Naive thymus-derived CD8-positive, alpha-beta T cell (primary cell): Measurements from ENCODE around the gene ERC2. TPM values are rescaled to one million over a fixed set of nuclear protein-coding genes. Genes with fewer than 3 reads are reported as not detected.

Experiments
- ATAC-seq, 2 donors: fragments of 150-1000 bp; cut with Tn5 transposase in 1 of 2; sonication (Bioruptor Pico), chemical (Tn5 transposase) in 1 of 2; 1 replicate in 1 of 2; 2 replicates in 1 of 2; pipeline ENCODE4 v1.10.0; 2021; ENCODE audit warnings: mild to moderate bottlenecking in 2 of 2, moderate library complexity in 2 of 2
- POLR2A ChIA-PET: fragments of 350-600 bp; sonication (Branson Sonifier 250); formaldehyde crosslinking; loops from one replicate; lab custom pipeline; 2021; ENCODE audit warnings: antibody characterized with exemption; lab: Charles Lee
- DNase-seq, 10 donors: peaks; one replicate each; pipeline versions ENCODE4 v3.0.0 to v3.0.0-alpha.2; 2020 to 2022
- H3K27ac Mint-ChIP-seq, 10 donors: one replicate each; pipeline ENCODE4 v1.8.0; 2020 to 2022; ENCODE audit warnings: mild to moderate bottlenecking in 10 of 10, mixed read lengths in 10 of 10, moderate library complexity in 4 of 10, inconsistent platforms in 1 of 10
- H3K27me3 Mint-ChIP-seq, 5 donors: one replicate each; pipeline ENCODE4 v1.8.0; 2021 to 2022; ENCODE audit warnings: mixed read lengths in 5 of 5
- H3K36me3 Mint-ChIP-seq, 3 donors: one replicate each; pipeline ENCODE4 v1.8.0; 2020 to 2022; ENCODE audit warnings: mixed read lengths in 3 of 3, mild to moderate bottlenecking in 2 of 3, inconsistent platforms in 1 of 3
- H3K4me1 Mint-ChIP-seq, 4 donors: one replicate each; pipeline ENCODE4 v1.8.0; 2021 to 2022; ENCODE audit warnings: mixed read lengths in 4 of 4
- H3K4me3 Mint-ChIP-seq, 10 donors: one replicate each; pipeline ENCODE4 v1.8.0; 2020 to 2022; ENCODE audit warnings: mild to moderate bottlenecking in 10 of 10, mixed read lengths in 10 of 10, moderate library complexity in 6 of 10, inconsistent platforms in 1 of 10
- H3K9me3 Mint-ChIP-seq, 9 donors: one replicate each; pipeline ENCODE4 v1.8.0; 2020 to 2022; ENCODE audit warnings: mixed read lengths in 9 of 9, mild to moderate bottlenecking in 3 of 9, inconsistent platforms in 1 of 9, moderate library complexity in 1 of 9
- polyA plus RNA-seq, 3 donors: library from polyadenylated mRNA; unstranded; fragments of 300-500 nt; fragmentation: Illumina TruSeq; gene quantifications; one replicate each; pipeline ENCODE4 v1.2.3, GENCODE V29; 2021
- total RNA-seq, 8 experiments: library from RNA in 2 of 8; stranded (reverse) in 2 of 8; gene quantifications; one replicate each; pipeline ENCODE4 v1.2.3 and lab custom pipeline; 2021 to 2026

ERC2 gene
- total and polyA plus RNA-seq, 5 experiments from 2014 or later, result 0.05 to 0.29 TPM; not detected in 3

- H3K4me3 Mint-ChIP-seq, result no peak overlapping the region
- ATAC-seq (no peak), DNase-seq (no peak)
- POLR2A ChIA-PET, result no interaction called here
- no peaks in the 10 kb centered on the region for H3K4me1 Mint-ChIP-seq
- peaks cover 0 to 5% (median 0%) of the 10 kb centered on the region in 9 donors for H3K9me3 Mint-ChIP-seq
- no peaks in the 10 kb centered on the region for H3K36me3 Mint-ChIP-seq
- H3K27me3 Mint-ChIP-seq, result peaks cover 0 to 9% (median 2%) of the 10 kb centered on the region in 5 donors
- no peak overlapping the region for H3K27ac Mint-ChIP-seq
Observed at GRCh38 chr3:55873523-55874254, 594.6 kb downstream of the ERC2 start.

GRCh38 chr3:55870594-55870993 lies 597.7 kb downstream of the ERC2 start:
- POLR2A ChIA-PET, result no interaction called here
- DNase-seq, result no peak
- peaks cover 0 to 7% (median 0%) of the 10 kb centered on the region in 9 donors for H3K9me3 Mint-ChIP-seq
- no peak overlapping the region for H3K27ac Mint-ChIP-seq
- no peak for ATAC-seq
- peaks cover 0 to 7% (median 1%) of the 10 kb centered on the region in 5 donors for H3K27me3 Mint-ChIP-seq
- no peaks in the 10 kb centered on the region for H3K36me3 Mint-ChIP-seq
- H3K4me3 Mint-ChIP-seq, result no peak overlapping the region
- H3K4me1 Mint-ChIP-seq, result no peaks in the 10 kb centered on the region

GRCh38 chr3:55868347-55868746 lies 599.9 kb downstream of the ERC2 start:
- DNase-seq (no peak), ATAC-seq (no peak)
- Mint-ChIP-seq H3K36me3 (no peaks in the 10 kb centered on the region), H3K27ac (no peak overlapping the region), H3K4me1 (no peaks in the 10 kb centered on the region), H3K9me3 (peaks cover 0 to 5% (median 0%) of the 10 kb centered on the region in 9 donors), H3K4me3 (no peak overlapping the region), H3K27me3 (peaks cover 0 to 5% (median 1%) of the 10 kb centered on the region in 5 donors)
- POLR2A ChIA-PET, result no interaction called here

- no peaks in the 10 kb centered on the region for H3K36me3 Mint-ChIP-seq
- peaks cover 0 to 4% (median 0%) of the 10 kb centered on the region in 5 donors for H3K27me3 Mint-ChIP-seq
- POLR2A ChIA-PET, result no interaction called here
- DNase-seq, result no peak
- ATAC-seq, result no peak
- H3K27ac Mint-ChIP-seq, result no peak overlapping the region
- no peaks in the 10 kb centered on the region for H3K4me1 Mint-ChIP-seq
- peaks cover 0 to 1% (median 0%) of the 10 kb centered on the region in 9 donors for H3K9me3 Mint-ChIP-seq
- H3K4me3 Mint-ChIP-seq, result no peak overlapping the region
Observed at GRCh38 chr3:55863028-55863427, 605.2 kb downstream of the ERC2 start.

- ATAC-seq (no peak), DNase-seq (no peak)
- Mint-ChIP-seq H3K27ac (no peak overlapping the region), H3K27me3 (peaks cover 0 to 4% (median 0%) of the 10 kb centered on the region in 5 donors), H3K9me3 (no peaks in the 10 kb centered on the region), H3K36me3 (no peaks in the 10 kb centered on the region), H3K4me1 (no peaks in the 10 kb centered on the region), H3K4me3 (no peak overlapping the region)
- POLR2A ChIA-PET, result no interaction called here
Observed at GRCh38 chr3:55860049-55860721, 608.1 kb downstream of the ERC2 start.

- DNase-seq, result no peak
Observed at GRCh38 chr3:55859305-55859704, 609.0 kb downstream of the ERC2 start.

GRCh38 chr3:55858727-55859126 lies 609.5 kb downstream of the ERC2 start:
- no peak overlapping the region for H3K27ac Mint-ChIP-seq
- peaks cover 0 to 6% (median 0%) of the 10 kb centered on the region in 5 donors for H3K27me3 Mint-ChIP-seq
- no peak for DNase-seq
- no peak for ATAC-seq
- no peaks in the 10 kb centered on the region for H3K9me3 Mint-ChIP-seq
- H3K36me3 Mint-ChIP-seq, result no peaks in the 10 kb centered on the region
- no peak overlapping the region for H3K4me3 Mint-ChIP-seq
- no peaks in the 10 kb centered on the region for H3K4me1 Mint-ChIP-seq
- POLR2A ChIA-PET, result no interaction called here

More at GRCh38 chr3:55859305-55859704, 609.0 kb downstream of the ERC2 start:
- Mint-ChIP-seq H3K36me3 (no peaks in the 10 kb centered on the region), H3K4me3 (no peak overlapping the region), H3K27ac (no peak overlapping the region), H3K4me1 (no peaks in the 10 kb centered on the region), H3K9me3 (no peaks in the 10 kb centered on the region), H3K27me3 (peaks cover 0 to 6% (median 0%) of the 10 kb centered on the region in 5 donors)
- ATAC-seq, result no peak
- POLR2A ChIA-PET, result no interaction called here

- Mint-ChIP-seq H3K27ac (no peak overlapping the region), H3K4me1 (no peaks in the 10 kb centered on the region), H3K27me3 (peaks cover 0 to 6% (median 1%) of the 10 kb centered on the region in 5 donors), H3K4me3 (no peak overlapping the region), H3K9me3 (no peaks in the 10 kb centered on the region), H3K36me3 (no peaks in the 10 kb centered on the region)
- DNase-seq, result no peak
- no peak for ATAC-seq
- POLR2A ChIA-PET, result no interaction called here
Observed at GRCh38 chr3:55858302-55858701, 610.0 kb downstream of the ERC2 start.

- H3K27ac Mint-ChIP-seq, result no peak overlapping the region
- ATAC-seq (no peak), DNase-seq (no peak)
- H3K4me3 Mint-ChIP-seq, result no peak overlapping the region
- H3K9me3 Mint-ChIP-seq, result no peaks in the 10 kb centered on the region
- no peaks in the 10 kb centered on the region for H3K36me3 Mint-ChIP-seq
- no peaks in the 10 kb centered on the region for H3K4me1 Mint-ChIP-seq
- POLR2A ChIA-PET, result no interaction called here
- H3K27me3 Mint-ChIP-seq, result peaks cover 0 to 6% (median 1%) of the 10 kb centered on the region in 5 donors
Observed at GRCh38 chr3:55857633-55858032, 610.6 kb downstream of the ERC2 start.

GRCh38 chr3:55855311-55855710 lies 613.0 kb downstream of the ERC2 start:
- no peak overlapping the region for H3K4me3 Mint-ChIP-seq
- H3K27ac Mint-ChIP-seq, result no peak overlapping the region
- POLR2A ChIA-PET, result no interaction called here
- ATAC-seq (no peak), DNase-seq (no peak)
- no peaks in the 10 kb centered on the region for H3K4me1 Mint-ChIP-seq
- peaks cover 0 to 3% (median 0%) of the 10 kb centered on the region in 9 donors for H3K9me3 Mint-ChIP-seq
- peaks cover 0 to 3% (median 1%) of the 10 kb centered on the region in 5 donors for H3K27me3 Mint-ChIP-seq
- H3K36me3 Mint-ChIP-seq, result no peaks in the 10 kb centered on the region

GRCh38 chr3:55854494-55854893 lies 613.8 kb downstream of the ERC2 start:
- ATAC-seq (no peak), DNase-seq (no peak)
- Mint-ChIP-seq H3K9me3 (peaks cover 0 to 3% (median 0%) of the 10 kb centered on the region in 9 donors), H3K4me3 (no peak overlapping the region), H3K27ac (no peak overlapping the region), H3K36me3 (no peaks in the 10 kb centered on the region), H3K4me1 (no peaks in the 10 kb centered on the region), H3K27me3 (peaks cover 0 to 3% (median 1%) of the 10 kb centered on the region in 5 donors)
- POLR2A ChIA-PET, result no interaction called here

- DNase-seq, result no peak
- POLR2A ChIA-PET, result no interaction called here
- no peaks in the 10 kb centered on the region for H3K4me1 Mint-ChIP-seq
- H3K4me3 Mint-ChIP-seq, result no peak overlapping the region
- no peaks in the 10 kb centered on the region for H3K36me3 Mint-ChIP-seq
- no peak for ATAC-seq
- no peak overlapping the region for H3K27ac Mint-ChIP-seq
- H3K9me3 Mint-ChIP-seq, result peaks cover 0 to 5% (median 0%) of the 10 kb centered on the region in 9 donors
- H3K27me3 Mint-ChIP-seq, result peaks cover 0 to 3% (median 2%) of the 10 kb centered on the region in 5 donors
Observed at GRCh38 chr3:55852326-55852725, 615.9 kb downstream of the ERC2 start.

GRCh38 chr3:55842204-55842603 lies 626.1 kb downstream of the ERC2 start:
- POLR2A ChIA-PET, result interaction anchor here (0.8 kb wide), 1 partner anchor 8 kb away, joined by 4 read pairs; no protein-coding TSS in a partner anchor
- Mint-ChIP-seq H3K27ac (no peak overlapping the region), H3K27me3 (peaks cover 0 to 3% (median 0%) of the 10 kb centered on the region in 5 donors), H3K4me3 (no peak overlapping the region), H3K4me1 (no peaks in the 10 kb centered on the region), H3K36me3 (peaks cover 0 to 4% (median 0%) of the 10 kb centered on the region in 3 donors), H3K9me3 (peaks cover 4 to 25% (median 10%) of the 10 kb centered on the region in 9 donors)
- no peak for ATAC-seq
- no peak for DNase-seq
